H9 (cell line): ENCODE results near the gene HOXA2. TPM values are rescaled to one million over a fixed set of nuclear protein-coding genes. Genes with fewer than 3 reads are reported as not detected.

Experiments
- DNase-seq: peaks from one replicate; pipeline ENCODE4 v3.0.0-alpha.2; 2017
- H2AFZ ChIP-seq: one replicate; pipeline ENCODE4 v1.6.1; 2013; ENCODE audit warnings: mild to moderate bottlenecking, low read length, control low read depth, moderate library complexity
- H2AK5ac ChIP-seq: 2 replicates; pipeline ENCODE4 v1.6.1; 2013; ENCODE audit warnings: low read length, control low read depth, mixed read lengths; ENCODE audit not compliant: insufficient read length
- H2BK120ac ChIP-seq: one replicate; pipeline ENCODE4 v1.6.1; 2013; ENCODE audit warnings: low read depth, mild to moderate bottlenecking, low read length, control low read depth, inconsistent platforms; ENCODE audit not compliant: poor library complexity, severe bottlenecking
- H2BK12ac ChIP-seq: 2 replicates; pipeline ENCODE4 v1.6.1; 2013; ENCODE audit warnings: low read length, control low read depth, mixed read lengths, low read depth; ENCODE audit not compliant: insufficient read length
- H2BK15ac ChIP-seq: 2 replicates; pipeline ENCODE4 v1.6.1; 2013; ENCODE audit warnings: low read depth, low read length, control low read depth
- H2BK20ac ChIP-seq: one replicate; pipeline ENCODE4 v1.6.1; 2013; ENCODE audit warnings: low read depth, mild to moderate bottlenecking, low read length, control low read depth, inconsistent platforms; ENCODE audit not compliant: poor library complexity, severe bottlenecking
- H2BK5ac ChIP-seq: 2 replicates; pipeline ENCODE4 v1.6.1; 2013; ENCODE audit warnings: low read length, control low read depth, mixed read lengths; ENCODE audit not compliant: insufficient read length
- H3K14ac ChIP-seq: 2 replicates; pipeline ENCODE4 v1.6.1; 2013; ENCODE audit warnings: low read length, control low read depth; ENCODE audit not compliant: insufficient read depth
- H3K18ac ChIP-seq: 2 replicates; pipeline ENCODE4 v1.6.1; 2013; ENCODE audit warnings: low read depth, mild to moderate bottlenecking, mixed read lengths, low read length, control low read depth; ENCODE audit not compliant: insufficient read length
- H3K23ac ChIP-seq: 2 replicates; pipeline ENCODE4 v1.6.1; 2013; ENCODE audit warnings: low read length, control low read depth, mixed read lengths, low read depth; ENCODE audit not compliant: insufficient read length
- H3K23me2 ChIP-seq: 2 replicates; pipeline ENCODE4 v1.6.1; 2013; ENCODE audit warnings: low read depth, mild to moderate bottlenecking, mixed read lengths, low read length, control low read depth; ENCODE audit not compliant: insufficient read length, poor library complexity, severe bottlenecking
- H3K27ac ChIP-seq: 2 replicates; pipeline ENCODE4 v1.5.1; 2013; ENCODE audit warnings: low read length, control low read depth, mixed read lengths, low read depth; ENCODE audit not compliant: insufficient read length
- H3K27me3 ChIP-seq: 2 replicates; pipeline ENCODE4 v1.6.1; 2013; ENCODE audit warnings: low read length, control low read depth, inconsistent platforms; ENCODE audit not compliant: insufficient read depth
- H3K4ac ChIP-seq: 2 replicates; pipeline ENCODE4 v1.6.1; 2013; ENCODE audit warnings: low read depth, mild to moderate bottlenecking, control low read depth, inconsistent platforms, low read length, moderate library complexity
- H3K4me1 ChIP-seq: 2 replicates; pipeline ENCODE4 v1.6.1; 2013; ENCODE audit warnings: low read length, control low read depth, inconsistent platforms; ENCODE audit not compliant: insufficient read depth
- H3K4me2 ChIP-seq: 2 replicates; pipeline ENCODE4 v1.6.1; 2013; ENCODE audit warnings: low read length, control low read depth, mixed read lengths; ENCODE audit not compliant: insufficient read length, insufficient read depth
- H3K56ac ChIP-seq: 2 replicates; pipeline ENCODE4 v1.6.1; 2013; ENCODE audit warnings: low read depth, mild to moderate bottlenecking, mixed read lengths, low read length, control low read depth; ENCODE audit not compliant: insufficient read length
- H3K79me1 ChIP-seq: 2 replicates; pipeline ENCODE4 v1.6.1; 2013; ENCODE audit warnings: low read depth, mild to moderate bottlenecking, moderate library complexity, low read length, control low read depth, inconsistent platforms; ENCODE audit not compliant: insufficient read depth, poor library complexity, severe bottlenecking
- H3K79me2 ChIP-seq: 2 replicates; pipeline ENCODE4 v1.6.1; 2013; ENCODE audit warnings: low read length, control low read depth, inconsistent platforms; ENCODE audit not compliant: insufficient read depth
- H3K9ac ChIP-seq: 2 replicates; pipeline ENCODE4 v1.6.1; 2013; ENCODE audit warnings: low read length, control low read depth, mixed read lengths; ENCODE audit not compliant: insufficient read length; ENCODE audit errors: extremely low read depth
- H3K9me3 ChIP-seq: one replicate; pipeline ENCODE4 v1.6.1; 2013; ENCODE audit warnings: low read depth, low read length, inconsistent platforms; ENCODE audit not compliant: control insufficient read depth
- H3T11ph ChIP-seq: one replicate; pipeline ENCODE4 v1.6.1; 2013; ENCODE audit warnings: mild to moderate bottlenecking, low read length, control low read depth, inconsistent platforms
- H4K20me1 ChIP-seq: one replicate; pipeline ENCODE4 v1.6.1; 2013; ENCODE audit not compliant: control insufficient read depth, insufficient read length, insufficient read depth
- H4K5ac ChIP-seq: 2 replicates; pipeline ENCODE4 v1.6.1; 2013; ENCODE audit warnings: low read depth, mild to moderate bottlenecking, mixed read lengths, low read length, control low read depth; ENCODE audit not compliant: insufficient read length
- H4K8ac ChIP-seq: replicated peaks from 2 replicates; pipeline ENCODE4 v1.6.1; 2013; ENCODE audit warnings: low read length, control low read depth, mixed read lengths, low read depth; ENCODE audit not compliant: insufficient read length
- H4K91ac ChIP-seq: 2 replicates; pipeline ENCODE4 v1.6.1; 2013; ENCODE audit warnings: low read depth, mild to moderate bottlenecking, moderate library complexity, mixed read lengths, low read length, control low read depth; ENCODE audit not compliant: insufficient read length
- H3K27ac Mint-ChIP-seq, 3 experiments: 2 replicates in 2 of 3; 3 replicates in 1 of 3; pipeline ENCODE4 v1.8.0; 2020 to 2021; ENCODE audit warnings: mixed read lengths in 3 of 3, mild to moderate bottlenecking in 1 of 3, moderate library complexity in 1 of 3
- H3K27me3 Mint-ChIP-seq: 2 replicates; pipeline ENCODE4 v1.8.0; 2021; ENCODE audit warnings: low read depth, mild to moderate bottlenecking, moderate library complexity, mixed read lengths
- H3K36me3 Mint-ChIP-seq, 3 experiments: 2 replicates in 2 of 3; 3 replicates in 1 of 3; pipeline ENCODE4 v1.8.0; 2020 to 2021; ENCODE audit warnings: low read depth in 3 of 3, mixed read lengths in 3 of 3; ENCODE audit not compliant: insufficient read depth in 1 of 3
- H3K4me1 Mint-ChIP-seq, 2 experiments: 2 replicates each; pipeline ENCODE4 v1.8.0; 2020; ENCODE audit warnings: mixed read lengths in 2 of 2
- H3K4me3 Mint-ChIP-seq, 2 experiments: 2 replicates in 1 of 2; 3 replicates in 1 of 2; pipeline ENCODE4 v1.8.0; 2020 to 2021; ENCODE audit warnings: mild to moderate bottlenecking in 2 of 2, mixed read lengths in 2 of 2, moderate library complexity in 1 of 2
- H3K9me3 Mint-ChIP-seq, 2 experiments: 2 replicates in 1 of 2; 3 replicates in 1 of 2; pipeline ENCODE4 v1.8.0; 2020; ENCODE audit warnings: mild to moderate bottlenecking in 2 of 2, mixed read lengths in 2 of 2, moderate library complexity in 1 of 2
- CTCF ChIP-seq: fragments of 200-600 bp; sonication (generic); conservative IDR thresholded peaks from 3 replicates; pipeline ENCODE4 v1.8.0; 2021; ENCODE audit warnings: antibody characterized with exemption, mild to moderate bottlenecking
- WGBS: extraction: QIAGEN DNeasy Blood & Tissue Kit; methylation state at CpG from one replicate; pipeline ENCODE4 v1.1.7; 2013; ENCODE audit warnings: missing lambda C conversion rate, low lambda C conversion rate, mixed read lengths; ENCODE audit not compliant: insufficient read length; ENCODE audit errors: extremely low coverage; 5-methylcytosine and 5-hydroxymethylcytosine counted together
- total RNA-seq: library from RNA; stranded (reverse); gene quantifications from 2 replicates; pipeline ENCODE4 v1.2.1, GENCODE V29; 2021

Gene HOXA2
- total RNA-seq, 1 experiment from 2014 or later = not detected

GRCh38 chr7:27147199-27148030 is 44.9 kb upstream of the HOXA2 start, which contains the start of gene HOXA6:
TSS of gene HOXA6 (minus strand) at chr7:27147774. CDS start at chr7:27147749, 25 bp downstream.
- DNase-seq = peak; percentile 53
- Histone ChIP-seq H4K20me1 (no peaks in the 10 kb centered on the region), H3K4me2 (no peak within 1 kb of the TSS), H3T11ph (no peak within 1 kb of the TSS), H3K4me1 (no peaks in the 10 kb centered on the region), H3K4ac (no peak within 1 kb of the TSS), H4K5ac (no peak within 1 kb of the TSS), H2BK20ac (no peak within 1 kb of the TSS), H3K56ac (no peak within 1 kb of the TSS), H3K18ac (no peak within 1 kb of the TSS), H2AK5ac (no peak within 1 kb of the TSS), H4K91ac (no peak within 1 kb of the TSS), H2BK120ac (no peak within 1 kb of the TSS), H4K8ac (no peak within 1 kb of the TSS), H2BK15ac (no peak within 1 kb of the TSS; the same call in 1 of the 2 replicates), H3K23me2 (peaks cover 14% of the 10 kb centered on the region), H3K23ac (no peak within 1 kb of the TSS), H3K9ac (no peak within 1 kb of the TSS), H3K27me3 (peaks cover 94% of the 10 kb centered on the region), H3K9me3 (no peaks in the 10 kb centered on the region), H2AFZ (no peak within 1 kb of the TSS), H3K79me1 (no peaks in the 10 kb centered on the region), H2BK5ac (no peak within 1 kb of the TSS), H3K27ac (no peak within 1 kb of the TSS), H3K14ac (no peak within 1 kb of the TSS), H2BK12ac (no peak within 1 kb of the TSS), H3K79me2 (no peaks in the 10 kb centered on the region)
- H3K27ac Mint-ChIP-seq = no peak within 1 kb of the TSS
- peak within 1 kb of the TSS; percentile 2 to 66; a peak in 2 of 5 replicates for H3K4me3 Mint-ChIP-seq
- peaks cover 15 to 33% of the 10 kb centered on the region in 2 experiments for H3K4me1 Mint-ChIP-seq
- TF ChIP-seq CTCF = no peak
- H3K9me3 Mint-ChIP-seq = peaks cover 21 to 22% of the 10 kb centered on the region in 2 experiments
- peaks cover 100% of the 10 kb centered on the region for H3K27me3 Mint-ChIP-seq
- no CpG with 5 or more reads among the region's 63 CpGs for WGBS
- no peaks in the 10 kb centered on the region; a peak in 3 of 7 replicates for H3K36me3 Mint-ChIP-seq
